Measurements from ENCODE around the gene ACBD7. TPM values are rescaled to one million over a fixed set of nuclear protein-coding genes. Genes with fewer than 3 reads are reported as not detected.

The ACBD7 gene
- total RNA-seq, 1 donor from 2014 or later, result not detected

DNA sequence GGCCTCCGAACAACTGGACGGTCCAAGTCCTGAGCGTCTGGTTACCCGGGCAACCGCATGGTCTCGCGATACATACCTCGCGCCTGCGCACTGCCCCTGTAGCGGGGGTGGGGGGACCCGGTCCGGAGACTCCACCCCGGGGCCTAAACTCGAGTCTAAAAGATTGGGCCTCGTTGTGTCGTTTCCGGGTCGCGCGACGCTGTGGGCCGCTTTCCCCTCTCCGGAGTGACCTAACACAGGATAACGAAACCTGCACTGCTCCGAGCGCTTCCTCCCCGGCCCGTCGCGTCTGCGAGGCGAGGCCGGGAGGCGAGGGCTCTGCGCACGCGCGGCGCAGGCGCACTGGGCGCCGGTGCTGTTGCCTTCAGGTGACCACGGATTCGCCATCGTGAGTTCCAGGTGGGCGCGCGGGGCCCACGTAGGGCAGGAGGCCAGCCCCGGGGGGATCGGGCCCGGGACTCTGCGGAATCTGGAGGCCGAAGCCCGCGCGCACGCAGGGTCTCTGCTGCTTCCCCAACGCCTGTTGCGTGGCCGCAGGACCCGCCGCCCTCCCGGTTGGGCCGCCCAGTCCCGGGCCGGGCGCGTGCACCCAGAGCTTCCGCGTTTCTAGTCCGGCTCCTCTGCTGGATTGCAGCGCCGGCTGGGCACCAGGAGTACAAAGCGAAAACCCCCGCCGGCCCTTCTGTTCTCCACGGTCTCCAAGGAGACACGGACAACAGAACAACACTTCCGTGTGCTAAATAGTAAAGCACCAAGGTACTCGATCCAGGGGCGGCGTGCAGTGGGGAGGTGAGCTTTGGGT lies 8.6 kb upstream of the ACBD7 start, which contains the start of gene RPP38:
TSS of gene RPP38 (plus strand) at position 345 of the 802 bp plus-strand sequence. CDS start 5,960 bp downstream, outside the sequence.
- peak within 1 kb of the TSS; percentile 77 to 92 for H3K4me3 ChIP-seq
- intact Hi-C loops (cut with DNase I), result loop anchor here (10.0 kb wide), 1 partner anchor 142 kb away; the partner anchor contains the start of genes DCLRE1C and MEIG1
- DNase-seq (ENCODE audit: extremely low spot score in 2 of 2), result peak in 1 of 2 donors; percentile 96
- peaks cover 36% of the 10 kb centered on the region for H3K4me1 ChIP-seq
- H3K36me3 ChIP-seq, result peaks cover 0 to 8% of the 10 kb centered on the region in 2 donors
- H3K9me3 ChIP-seq, result no peaks in the 10 kb centered on the region
- H3K27me3 ChIP-seq, result no peaks in the 10 kb centered on the region
- peak; percentile 82 to 85 for TF ChIP-seq POLR2AphosphoS5 (IDR thresholded peaks at IDR 0.05; ENCODE audit: insufficient read depth in 1 of 2, low read depth in 1 of 2)
- no peak for TF ChIP-seq CTCF (IDR thresholded peaks at IDR 0.05)
- H3K27ac ChIP-seq, result peak within 1 kb of the TSS; percentile 93

DNA sequence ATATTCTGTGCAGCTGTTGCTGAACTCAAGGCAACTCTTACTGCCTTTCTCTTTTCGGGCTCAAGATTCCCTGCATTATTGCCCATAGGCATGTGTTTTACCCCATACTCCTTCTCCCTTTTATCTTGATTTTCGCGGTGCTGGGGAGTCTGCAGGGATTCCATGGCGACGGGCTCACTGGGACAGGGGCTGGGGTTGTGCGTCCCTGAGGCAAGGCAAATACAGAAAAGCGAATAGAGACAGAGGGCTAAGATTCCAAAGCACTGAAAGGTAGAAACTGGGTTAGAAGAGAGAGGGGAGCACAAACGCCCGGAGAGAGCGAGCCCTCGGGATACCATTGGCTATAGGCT lies 8.1 kb upstream of the ACBD7 start:
- intact Hi-C loops (cut with DNase I), result loop anchor here (10.0 kb wide), 1 partner anchor 142 kb away; the partner anchor contains the start of genes DCLRE1C and MEIG1
- DNase-seq (ENCODE audit: extremely low spot score in 2 of 2), result no peak
- Histone ChIP-seq H3K27ac (peak overlapping the region; percentile 93), H3K4me3 (peak overlapping the region; percentile 77 to 92), H3K9me3 (no peaks in the 10 kb centered on the region), H3K4me1 (peaks cover 36% of the 10 kb centered on the region), H3K36me3 (peaks cover 0 to 8% of the 10 kb centered on the region in 2 donors), H3K27me3 (no peaks in the 10 kb centered on the region)
- TF ChIP-seq POLR2A (IDR thresholded peaks at IDR 0.05) (no peak), CTCF (IDR thresholded peaks at IDR 0.05) (no peak), POLR2AphosphoS5 (IDR thresholded peaks at IDR 0.05; ENCODE audit: insufficient read depth in 1 of 2, low read depth in 1 of 2) (no peak)

DNA sequence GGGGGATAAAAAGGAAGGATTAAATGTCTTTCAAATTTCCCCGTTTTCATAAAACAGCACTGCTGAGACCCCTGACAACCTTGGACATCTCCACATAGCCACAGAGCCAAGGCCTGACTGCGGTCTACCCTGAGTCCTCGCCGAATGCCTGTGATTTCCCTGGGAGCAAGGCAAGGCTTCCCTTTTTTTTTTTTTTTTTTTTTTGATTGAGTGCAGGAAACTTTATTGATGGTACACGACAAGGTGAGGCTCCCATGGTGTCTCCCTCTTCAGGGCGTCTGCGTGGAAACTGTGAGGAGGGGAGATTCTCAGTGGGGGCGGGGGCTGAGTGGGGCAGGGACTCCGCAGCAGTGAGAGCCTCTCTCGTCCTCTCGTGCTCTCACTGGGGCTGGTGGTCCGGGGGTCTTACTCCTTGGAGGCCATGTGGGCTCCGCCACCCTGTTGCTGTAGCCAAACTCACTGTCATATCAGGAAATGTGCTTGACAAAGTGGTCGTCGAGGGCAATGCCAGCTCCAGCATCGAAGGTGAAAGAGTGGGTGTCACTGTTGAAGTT lies 4.4 kb upstream of the ACBD7 start:
- Histone ChIP-seq H3K4me1 (peaks cover 17% of the 10 kb centered on the region), H3K9me3 (no peaks in the 10 kb centered on the region), H3K36me3 (no peaks in the 10 kb centered on the region), H3K27ac (no peak overlapping the region), H3K4me3 (no peak overlapping the region), H3K27me3 (no peaks in the 10 kb centered on the region)
- TF ChIP-seq POLR2AphosphoS5 (IDR thresholded peaks at IDR 0.05; ENCODE audit: insufficient read depth in 1 of 2, low read depth in 1 of 2), result no peak
- no peak for TF ChIP-seq POLR2A (IDR thresholded peaks at IDR 0.05)
- TF ChIP-seq CTCF (IDR thresholded peaks at IDR 0.05), result no peak
- intact Hi-C loops (cut with DNase I), result loop anchor here (10.0 kb wide), 1 partner anchor 138 kb away; the partner anchor contains the start of genes DCLRE1C and MEIG1
- DNase-seq (ENCODE audit: extremely low spot score in 2 of 2), result no peak

GRCh38 chr10:15091418-15091817 lies 2.8 kb upstream of the ACBD7 start:
- H3K27ac ChIP-seq, result no peak overlapping the region
- DNase-seq (ENCODE audit: extremely low spot score in 2 of 2), result no peak
- TF ChIP-seq POLR2AphosphoS5 (IDR thresholded peaks at IDR 0.05; ENCODE audit: insufficient read depth in 1 of 2, low read depth in 1 of 2) (no peak), CTCF (IDR thresholded peaks at IDR 0.05) (no peak), POLR2A (IDR thresholded peaks at IDR 0.05) (no peak)
- no peaks in the 10 kb centered on the region for H3K36me3 ChIP-seq
- H3K27me3 ChIP-seq, result no peaks in the 10 kb centered on the region
- intact Hi-C loops (cut with DNase I), result loop anchor here (10.0 kb wide), 1 partner anchor 137 kb away; the partner anchor contains the start of genes DCLRE1C and MEIG1
- H3K4me1 ChIP-seq, result peaks cover 10% of the 10 kb centered on the region
- no peak overlapping the region for H3K4me3 ChIP-seq
- H3K9me3 ChIP-seq, result no peaks in the 10 kb centered on the region

Measured in vagina (tissue), 2 donors.